ENCODE data around the gene GOLGB1.

The GOLGB1 gene

DNA sequence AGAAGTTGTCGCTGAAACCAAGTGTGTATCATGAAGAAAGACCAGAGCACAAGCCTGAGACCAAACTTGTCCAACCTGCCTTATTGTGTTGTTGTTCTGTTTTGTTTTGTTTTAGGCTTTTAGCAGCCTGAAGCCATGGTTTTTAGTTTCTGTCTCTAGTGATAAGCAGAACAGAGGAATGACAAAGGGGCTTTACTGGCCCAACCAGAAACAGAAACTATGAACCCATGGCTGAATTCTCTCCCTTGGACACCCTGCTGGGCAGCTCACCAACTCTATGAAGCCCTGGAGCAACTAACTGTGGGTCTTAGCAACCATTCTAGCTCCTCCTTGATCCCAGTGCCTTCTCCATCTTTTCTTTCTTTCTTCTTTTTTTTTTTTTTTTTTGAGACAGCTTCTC lies 119.2 kb downstream of the GOLGB1 start:
- DNase-seq (ENCODE audit: low read depth in 2 of 2), result no peak

- DNase-seq (ENCODE audit: low read depth in 2 of 2), result no peak
Measured at GRCh38 chr3:121629601-121630000, 119.9 kb downstream of the GOLGB1 start.

- DNase-seq (ENCODE audit: low read depth in 2 of 2), result no peak
Measured at GRCh38 chr3:121627622-121628021, 121.9 kb downstream of the GOLGB1 start.

DNA sequence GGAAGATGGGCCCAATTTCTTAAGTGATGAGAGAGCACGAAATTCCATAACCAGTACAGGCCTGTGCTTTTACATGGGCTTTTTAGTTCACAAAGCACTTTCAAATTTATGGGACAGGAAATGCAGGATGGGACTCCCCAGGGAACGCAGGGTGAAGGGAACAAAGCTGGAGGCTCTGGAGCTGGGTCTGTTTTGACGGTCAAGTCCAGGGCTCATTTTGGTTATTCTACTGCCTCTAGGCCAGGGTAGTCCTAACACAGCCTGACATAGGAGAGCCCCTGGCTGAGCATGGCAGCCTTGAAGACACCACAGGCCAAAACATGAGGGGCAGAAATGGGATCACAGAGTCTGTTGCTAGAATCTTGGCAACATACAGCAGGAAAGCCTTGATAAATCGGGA lies 122.3 kb downstream of the GOLGB1 start:
- DNase-seq (ENCODE audit: low read depth in 2 of 2), result no peak

GRCh38 chr3:121626495-121626894 lies 123.0 kb downstream of the GOLGB1 start:
- no peak for DNase-seq (ENCODE audit: low read depth in 2 of 2)

GRCh38 chr3:121624147-121624899 lies 125.2 kb downstream of the GOLGB1 start:
- no peak for DNase-seq (ENCODE audit: low read depth in 2 of 2)

- DNase-seq (ENCODE audit: low read depth in 2 of 2), result no peak
Measured at GRCh38 chr3:121621491-121621890, 128.1 kb downstream of the GOLGB1 start.

DNA sequence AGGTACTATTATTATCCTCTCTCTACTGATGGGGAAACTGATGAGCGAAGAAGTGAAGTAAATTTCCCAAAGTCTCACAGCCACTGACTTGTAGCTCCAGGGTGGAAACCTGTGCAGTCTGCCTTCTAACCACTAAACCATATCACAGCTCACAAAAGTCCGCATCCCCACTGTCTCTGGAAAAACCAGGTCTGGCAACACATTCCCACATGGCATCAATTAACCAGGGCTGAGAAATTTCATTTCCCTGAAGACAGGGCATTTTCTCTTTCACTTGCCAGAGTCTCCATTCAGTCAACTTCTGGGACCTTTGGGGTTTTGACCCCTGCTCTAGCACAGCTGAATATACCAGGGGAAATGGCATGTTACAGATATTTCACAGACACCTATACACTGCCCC lies 129.8 kb downstream of the GOLGB1 start:
- no peak for DNase-seq (ENCODE audit: low read depth in 2 of 2)
